HG02763 (cell line): ENCODE results near the gene UBE2G1.

Experiments used
- ATAC-seq: cut with Tn5 transposase; IDR thresholded peaks from one replicate; pipeline ENCODE4 v1.9.1; 2021; ENCODE audit warnings: mild to moderate bottlenecking, moderate library complexity; ENCODE audit not compliant: unreplicated experiment

Gene UBE2G1

GRCh38 chr17:4309897-4310296 lies 56.6 kb downstream of the UBE2G1 start:
- ATAC-seq: no peak

GRCh38 chr17:4307179-4307930 lies 59.1 kb downstream of the UBE2G1 start:
- no peak for ATAC-seq

- no peak for ATAC-seq
Observed at GRCh38 chr17:4305224-4305623, 61.3 kb downstream of the UBE2G1 start.

GRCh38 chr17:4304417-4305027 lies 62.0 kb downstream of the UBE2G1 start:
- no peak for ATAC-seq

GRCh38 chr17:4301066-4301465 lies 65.4 kb downstream of the UBE2G1 start:
- no peak for ATAC-seq

- no peak for ATAC-seq
Observed at GRCh38 chr17:4297351-4297750, 69.1 kb downstream of the UBE2G1 start.

- no peak for ATAC-seq
Observed at GRCh38 chr17:4295686-4296085, 70.8 kb downstream of the UBE2G1 start.

GRCh38 chr17:4293572-4293971 lies 72.9 kb downstream of the UBE2G1 start:
- ATAC-seq: no peak

GRCh38 chr17:4287710-4288109 lies 78.8 kb downstream of the UBE2G1 start:
- no peak for ATAC-seq

GRCh38 chr17:4276514-4276913 lies 90.0 kb downstream of the UBE2G1 start:
- no peak for ATAC-seq

GRCh38 chr17:4272972-4273368 lies 93.5 kb downstream of the UBE2G1 start:
- no peak for ATAC-seq

- no peak for ATAC-seq
Observed at GRCh38 chr17:4272213-4272971, 94.1 kb downstream of the UBE2G1 start.

GRCh38 chr17:4270736-4271135 lies 95.7 kb downstream of the UBE2G1 start:
- ATAC-seq: no peak

- no peak for ATAC-seq
Observed at GRCh38 chr17:4269915-4270314, 96.6 kb downstream of the UBE2G1 start.

- ATAC-seq: no peak
Observed at GRCh38 chr17:4267402-4267801, 99.1 kb downstream of the UBE2G1 start.

- ATAC-seq: no peak
Observed at GRCh38 chr17:4266550-4266949, 99.9 kb downstream of the UBE2G1 start.

GRCh38 chr17:4263282-4264215 lies 102.9 kb downstream of the UBE2G1 start, which contains the start of gene ANKFY1:
TSS of gene ANKFY1 (minus strand) at chr17:4263979. CDS start at chr17:4263941, 38 bp downstream.
- peak; percentile 87 for ATAC-seq

- ATAC-seq: no peak
Observed at GRCh38 chr17:4262703-4263102, 103.8 kb downstream of the UBE2G1 start.

GRCh38 chr17:4261452-4261851 lies 105.0 kb downstream of the UBE2G1 start:
- ATAC-seq: no peak

- ATAC-seq: no peak
Observed at GRCh38 chr17:4258867-4259266, 107.6 kb downstream of the UBE2G1 start.

GRCh38 chr17:4256952-4257351 lies 109.5 kb downstream of the UBE2G1 start:
- ATAC-seq: no peak
